A549 treated with AZD2906 at 1 μM for 4 hours (cell line): ENCODE data around the gene DDX4. TPM values are rescaled to one million over a fixed set of nuclear protein-coding genes. Genes with fewer than 3 reads are reported as not detected.

Source experiments
- total RNA-seq: library from RNA; stranded (reverse); fragments of 200-300 nt; extraction: Qiagen RNA extraction; gene quantifications from 5 replicates; pipeline ENCODE4 v1.2.3, GENCODE V29; 2022

The DDX4 gene
- total RNA-seq: 0.02 to 0.09 TPM (median 0.08 TPM) in 3 of 5 replicates, not detected in the others

GRCh38 chr5:55737793-55738192 lies at the start of gene DDX4:
DDX4 (plus strand) TSS chr5:55738061; CDS start chr5:55738964, 903 bp downstream.

GRCh38 chr5:55712023-55712859 lies 25.6 kb upstream of the DDX4 start, which contains the start of gene SLC38A9:
SLC38A9 (minus strand) TSS chr5:55712324; CDS start chr5:55697958, 14,366 bp downstream.

GRCh38 chr5:55850839-55851674 lies 113.2 kb downstream of the DDX4 start, which contains the start of gene IL31RA:
IL31RA (plus strand) TSS chr5:55851357; CDS start chr5:55851571, 214 bp downstream.

Other genes with a start within 250 kb of the DDX4 start
- 31.8 to 37.8 TPM (median 34.5 TPM) in 5 replicates for gene PLPP1, start 203.1 kb upstream of the DDX4 start, total RNA-seq
- gene SLC38A9, start 25.7 kb upstream of the DDX4 start, total RNA-seq: 18.9 to 31.7 TPM (median 23.0 TPM) in 5 replicates
- 1.1 to 1.4 TPM (median 1.2 TPM) in 5 replicates for gene IL31RA, start 113.3 kb downstream of the DDX4 start, total RNA-seq